ENCODE results near the gene AMN1.

- TF ChIP-seq EP300 (IDR thresholded peaks at IDR 0.05; ENCODE audit: low read depth) (peak; percentile 90), POLR2A (IDR thresholded peaks at IDR 0.05) (no peak), CTCF (IDR thresholded peaks at IDR 0.05) (no peak), POLR2AphosphoS5 (IDR thresholded peaks at IDR 0.05) (peak in 2 of 3 donors; percentile 51 to 90)
Observed at GRCh38 chr12:31749024-31749704, 20.3 kb upstream of the AMN1 start.

Data from transverse colon (tissue), 4 donors.